ENCODE data around the gene AUH.

The AUH gene

GRCh38 chr9:91395553-91396471, 34.1 kb upstream of the AUH start:
- Histone ChIP-seq H3K4me3 (replicated peaks; ENCODE audit: insufficient read depth, low read length) (no peak overlapping the region), H3K27ac (replicated peaks) (peak overlapping the region; percentile 58), H3K27me3 (ENCODE audit: insufficient read depth, poor library complexity, severe bottlenecking) (no peaks in the 10 kb centered on the region)
- TF ChIP-seq CTCF (IDR thresholded peaks at IDR 0.05; ENCODE audit: insufficient read depth, low read length): no peak
- TF ChIP-seq GABPA (IDR thresholded peaks at IDR 0.05; ENCODE audit: low read depth): no peak
- no peak for TF ChIP-seq SPI1 (IDR thresholded peaks at IDR 0.05; ENCODE audit: borderline replicate concordance, low read depth)
- TF ChIP-seq REST (IDR thresholded peaks at IDR 0.05; ENCODE audit: insufficient replicate concordance, low read depth): no peak
- TF ChIP-seq POLR2AphosphoS5 (IDR thresholded peaks at IDR 0.05; ENCODE audit: low read depth): no peak; the same call in 1 of the 2 replicates
- DNase-seq (ENCODE audit: low read depth in 1 of 2, low spot score in 1 of 2): peak in 1 of 2 experiments; percentile 29

GRCh38 chr9:91395106-91395552, 33.4 kb upstream of the AUH start:
- Histone ChIP-seq H3K27me3 (ENCODE audit: insufficient read depth, poor library complexity, severe bottlenecking) (no peaks in the 10 kb centered on the region), H3K27ac (replicated peaks) (peak overlapping the region; percentile 58), H3K4me3 (replicated peaks; ENCODE audit: insufficient read depth, low read length) (no peak overlapping the region)
- peak; percentile 72 to 95 for DNase-seq (ENCODE audit: low read depth in 1 of 2, low spot score in 1 of 2)
- TF ChIP-seq POLR2AphosphoS5 (IDR thresholded peaks at IDR 0.05; ENCODE audit: low read depth): peak; percentile 69; the same call in 1 of the 2 replicates
- peak; percentile 45 for TF ChIP-seq REST (IDR thresholded peaks at IDR 0.05; ENCODE audit: insufficient replicate concordance, low read depth)
- no peak for TF ChIP-seq CTCF (IDR thresholded peaks at IDR 0.05; ENCODE audit: insufficient read depth, low read length)

- TF ChIP-seq GABPA (IDR thresholded peaks at IDR 0.05; ENCODE audit: low read depth) (no peak), POLR2AphosphoS5 (IDR thresholded peaks at IDR 0.05; ENCODE audit: low read depth) (no peak), REST (IDR thresholded peaks at IDR 0.05; ENCODE audit: insufficient replicate concordance, low read depth) (no peak), CTCF (IDR thresholded peaks at IDR 0.05; ENCODE audit: insufficient read depth, low read length) (no peak), SPI1 (IDR thresholded peaks at IDR 0.05; ENCODE audit: borderline replicate concordance, low read depth) (no peak)
- Histone ChIP-seq H3K4me3 (replicated peaks; ENCODE audit: insufficient read depth, low read length) (no peak overlapping the region), H3K27ac (replicated peaks) (no peak overlapping the region), H3K27me3 (ENCODE audit: insufficient read depth, poor library complexity, severe bottlenecking) (no peaks in the 10 kb centered on the region)
- no peak for DNase-seq (ENCODE audit: low read depth in 1 of 2, low spot score in 1 of 2)
Measured at GRCh38 chr9:91393826-91394225, 32.1 kb upstream of the AUH start.
